Measurements from ENCODE around the gene SLC30A7. TPM values are rescaled to one million over a fixed set of nuclear protein-coding genes. Genes with fewer than 3 reads are reported as not detected.

Gene SLC30A7
- total RNA-seq, 1 experiment from 2014 or later: 20.7 TPM

DNA sequence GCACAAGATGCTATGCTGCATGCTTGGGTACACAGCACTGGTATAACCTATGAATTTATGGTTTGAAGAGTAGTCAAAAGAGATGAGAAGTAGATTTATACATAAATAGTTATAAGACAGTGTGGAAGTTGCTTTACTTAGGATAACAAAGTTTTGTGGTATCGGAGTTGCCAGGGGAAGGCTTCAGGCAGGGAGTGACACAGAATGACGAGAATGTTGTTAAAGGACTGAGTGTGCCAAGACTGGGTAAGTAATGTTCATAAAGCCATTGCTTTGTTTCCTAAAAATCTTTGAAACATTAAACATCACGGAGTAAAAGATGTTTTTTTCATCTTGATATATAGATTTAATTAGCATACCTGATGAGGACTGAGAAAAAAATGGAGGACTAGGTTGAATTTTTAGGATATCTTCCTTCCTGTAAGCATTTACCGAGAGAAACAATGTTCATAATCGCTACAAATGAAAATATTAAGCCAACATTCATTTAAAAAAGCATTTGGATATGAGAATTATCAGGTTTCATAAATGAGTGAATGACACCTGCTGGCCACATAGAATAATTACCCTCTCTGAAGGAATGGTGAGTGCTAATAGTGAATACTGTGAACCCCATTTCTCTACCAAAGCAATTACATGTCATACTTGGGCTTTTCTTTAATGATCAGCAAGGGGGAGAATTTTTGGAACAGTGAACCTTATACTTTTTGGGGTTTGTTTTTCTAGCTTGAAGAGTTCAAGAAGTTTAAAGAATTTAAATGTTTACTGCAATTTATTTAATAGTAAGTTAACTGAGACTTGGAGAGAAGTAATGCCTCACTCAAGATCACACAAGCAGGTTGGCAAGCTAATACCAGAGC, 29.6 kb upstream of the SLC30A7 start:
- ChIA-PET CTCF (no interaction called here), POLR2A (no interaction called here)
- Mint-ChIP-seq H3K27ac (no peak overlapping the region), H3K36me3 (no peaks in the 10 kb centered on the region), H3K27me3 (ENCODE audit: low read depth) (no peaks in the 10 kb centered on the region), H3K9me3 (no peaks in the 10 kb centered on the region), H3K4me3 (no peak overlapping the region), H3K4me1 (peaks cover 7% of the 10 kb centered on the region; the same call in 1 of the 2 replicates)
- ATAC-seq (no peak), DNase-seq (ENCODE audit: low spot score) (no peak)
- TF ChIP-seq, protein P1, sequence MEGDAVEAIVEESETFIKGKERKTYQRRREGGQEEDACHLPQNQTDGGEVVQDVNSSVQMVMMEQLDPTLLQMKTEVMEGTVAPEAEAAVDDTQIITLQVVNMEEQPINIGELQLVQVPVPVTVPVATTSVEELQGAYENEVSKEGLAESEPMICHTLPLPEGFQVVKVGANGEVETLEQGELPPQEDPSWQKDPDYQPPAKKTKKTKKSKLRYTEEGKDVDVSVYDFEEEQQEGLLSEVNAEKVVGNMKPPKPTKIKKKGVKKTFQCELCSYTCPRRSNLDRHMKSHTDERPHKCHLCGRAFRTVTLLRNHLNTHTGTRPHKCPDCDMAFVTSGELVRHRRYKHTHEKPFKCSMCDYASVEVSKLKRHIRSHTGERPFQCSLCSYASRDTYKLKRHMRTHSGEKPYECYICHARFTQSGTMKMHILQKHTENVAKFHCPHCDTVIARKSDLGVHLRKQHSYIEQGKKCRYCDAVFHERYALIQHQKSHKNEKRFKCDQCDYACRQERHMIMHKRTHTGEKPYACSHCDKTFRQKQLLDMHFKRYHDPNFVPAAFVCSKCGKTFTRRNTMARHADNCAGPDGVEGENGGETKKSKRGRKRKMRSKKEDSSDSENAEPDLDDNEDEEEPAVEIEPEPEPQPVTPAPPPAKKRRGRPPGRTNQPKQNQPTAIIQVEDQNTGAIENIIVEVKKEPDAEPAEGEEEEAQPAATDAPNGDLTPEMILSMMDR (IDR thresholded peaks at IDR 0.05): peak; percentile 34; the same call in 1 of the 2 replicates
- no peak for TF ChIP-seq SMAD3 (CRISPR knock-in tag; IDR thresholded peaks at IDR 0.05; ENCODE audit: borderline replicate concordance)

DNA sequence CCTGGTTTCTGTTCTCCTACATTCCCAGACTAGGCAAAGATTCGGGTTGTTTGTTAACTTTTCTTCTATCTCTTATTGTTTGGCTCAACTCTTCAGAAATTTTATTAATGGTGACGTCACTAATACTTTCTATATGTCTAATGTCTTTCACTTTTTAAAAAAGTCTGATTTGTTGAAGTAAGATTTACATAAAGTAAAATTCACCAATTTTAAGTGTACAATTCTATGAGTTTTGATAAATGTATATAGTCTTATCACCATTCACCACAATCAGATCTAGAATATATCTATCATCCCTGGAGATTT, 29.0 kb upstream of the SLC30A7 start:
- Mint-ChIP-seq H3K27me3 (ENCODE audit: low read depth) (no peaks in the 10 kb centered on the region), H3K9me3 (no peaks in the 10 kb centered on the region), H3K4me1 (peaks cover 7% of the 10 kb centered on the region; the same call in 1 of the 2 replicates), H3K36me3 (no peaks in the 10 kb centered on the region), H3K27ac (no peak overlapping the region), H3K4me3 (no peak overlapping the region)
- DNase-seq (ENCODE audit: low spot score) (no peak), ATAC-seq (no peak)
- ChIA-PET POLR2A (no interaction called here), CTCF (no interaction called here)
- TF ChIP-seq JAZF1 (CRISPR knock-in tag; IDR thresholded peaks at IDR 0.05): no peak
- TF ChIP-seq ZNF219 (CRISPR knock-in tag; IDR thresholded peaks at IDR 0.05; ENCODE audit: borderline replicate concordance): no peak
- TF ChIP-seq ESRRA (CRISPR knock-in tag; IDR thresholded peaks at IDR 0.05; ENCODE audit: borderline replicate concordance): no peak
- no peak for TF ChIP-seq GTF2I (CRISPR knock-in tag; conservative IDR thresholded peaks at IDR 0.05)
- TF ChIP-seq, protein P1 (IDR thresholded peaks at IDR 0.05): no peak
- TF ChIP-seq ATF1 (CRISPR knock-in tag; IDR thresholded peaks at IDR 0.05): no peak
- TF ChIP-seq, protein P2, sequence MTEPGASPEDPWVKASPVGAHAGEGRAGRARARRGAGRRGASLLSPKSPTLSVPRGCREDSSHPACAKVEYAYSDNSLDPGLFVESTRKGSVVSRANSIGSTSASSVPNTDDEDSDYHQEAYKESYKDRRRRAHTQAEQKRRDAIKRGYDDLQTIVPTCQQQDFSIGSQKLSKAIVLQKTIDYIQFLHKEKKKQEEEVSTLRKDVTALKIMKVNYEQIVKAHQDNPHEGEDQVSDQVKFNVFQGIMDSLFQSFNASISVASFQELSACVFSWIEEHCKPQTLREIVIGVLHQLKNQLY (CRISPR knock-in tag; IDR thresholded peaks at IDR 0.05): no peak
- TF ChIP-seq ZNF423 (CRISPR knock-in tag; IDR thresholded peaks at IDR 0.05): no peak
- TF ChIP-seq GABPB1 (CRISPR knock-in tag; IDR thresholded peaks at IDR 0.05): no peak
- TF ChIP-seq, protein P3, sequence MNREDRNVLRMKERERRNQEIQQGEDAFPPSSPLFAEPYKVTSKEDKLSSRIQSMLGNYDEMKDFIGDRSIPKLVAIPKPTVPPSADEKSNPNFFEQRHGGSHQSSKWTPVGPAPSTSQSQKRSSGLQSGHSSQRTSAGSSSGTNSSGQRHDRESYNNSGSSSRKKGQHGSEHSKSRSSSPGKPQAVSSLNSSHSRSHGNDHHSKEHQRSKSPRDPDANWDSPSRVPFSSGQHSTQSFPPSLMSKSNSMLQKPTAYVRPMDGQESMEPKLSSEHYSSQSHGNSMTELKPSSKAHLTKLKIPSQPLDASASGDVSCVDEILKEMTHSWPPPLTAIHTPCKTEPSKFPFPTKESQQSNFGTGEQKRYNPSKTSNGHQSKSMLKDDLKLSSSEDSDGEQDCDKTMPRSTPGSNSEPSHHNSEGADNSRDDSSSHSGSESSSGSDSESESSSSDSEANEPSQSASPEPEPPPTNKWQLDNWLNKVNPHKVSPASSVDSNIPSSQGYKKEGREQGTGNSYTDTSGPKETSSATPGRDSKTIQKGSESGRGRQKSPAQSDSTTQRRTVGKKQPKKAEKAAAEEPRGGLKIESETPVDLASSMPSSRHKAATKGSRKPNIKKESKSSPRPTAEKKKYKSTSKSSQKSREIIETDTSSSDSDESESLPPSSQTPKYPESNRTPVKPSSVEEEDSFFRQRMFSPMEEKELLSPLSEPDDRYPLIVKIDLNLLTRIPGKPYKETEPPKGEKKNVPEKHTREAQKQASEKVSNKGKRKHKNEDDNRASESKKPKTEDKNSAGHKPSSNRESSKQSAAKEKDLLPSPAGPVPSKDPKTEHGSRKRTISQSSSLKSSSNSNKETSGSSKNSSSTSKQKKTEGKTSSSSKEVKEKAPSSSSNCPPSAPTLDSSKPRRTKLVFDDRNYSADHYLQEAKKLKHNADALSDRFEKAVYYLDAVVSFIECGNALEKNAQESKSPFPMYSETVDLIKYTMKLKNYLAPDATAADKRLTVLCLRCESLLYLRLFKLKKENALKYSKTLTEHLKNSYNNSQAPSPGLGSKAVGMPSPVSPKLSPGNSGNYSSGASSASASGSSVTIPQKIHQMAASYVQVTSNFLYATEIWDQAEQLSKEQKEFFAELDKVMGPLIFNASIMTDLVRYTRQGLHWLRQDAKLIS (CRISPR knock-in tag; IDR thresholded peaks at IDR 0.05; ENCODE audit: borderline replicate concordance): no peak
- TF ChIP-seq CREB1 (CRISPR knock-in tag; IDR thresholded peaks at IDR 0.05): no peak
- TF ChIP-seq, protein P4, sequence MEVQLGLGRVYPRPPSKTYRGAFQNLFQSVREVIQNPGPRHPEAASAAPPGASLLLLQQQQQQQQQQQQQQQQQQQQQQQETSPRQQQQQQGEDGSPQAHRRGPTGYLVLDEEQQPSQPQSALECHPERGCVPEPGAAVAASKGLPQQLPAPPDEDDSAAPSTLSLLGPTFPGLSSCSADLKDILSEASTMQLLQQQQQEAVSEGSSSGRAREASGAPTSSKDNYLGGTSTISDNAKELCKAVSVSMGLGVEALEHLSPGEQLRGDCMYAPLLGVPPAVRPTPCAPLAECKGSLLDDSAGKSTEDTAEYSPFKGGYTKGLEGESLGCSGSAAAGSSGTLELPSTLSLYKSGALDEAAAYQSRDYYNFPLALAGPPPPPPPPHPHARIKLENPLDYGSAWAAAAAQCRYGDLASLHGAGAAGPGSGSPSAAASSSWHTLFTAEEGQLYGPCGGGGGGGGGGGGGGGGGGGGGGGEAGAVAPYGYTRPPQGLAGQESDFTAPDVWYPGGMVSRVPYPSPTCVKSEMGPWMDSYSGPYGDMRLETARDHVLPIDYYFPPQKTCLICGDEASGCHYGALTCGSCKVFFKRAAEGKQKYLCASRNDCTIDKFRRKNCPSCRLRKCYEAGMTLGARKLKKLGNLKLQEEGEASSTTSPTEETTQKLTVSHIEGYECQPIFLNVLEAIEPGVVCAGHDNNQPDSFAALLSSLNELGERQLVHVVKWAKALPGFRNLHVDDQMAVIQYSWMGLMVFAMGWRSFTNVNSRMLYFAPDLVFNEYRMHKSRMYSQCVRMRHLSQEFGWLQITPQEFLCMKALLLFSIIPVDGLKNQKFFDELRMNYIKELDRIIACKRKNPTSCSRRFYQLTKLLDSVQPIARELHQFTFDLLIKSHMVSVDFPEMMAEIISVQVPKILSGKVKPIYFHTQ (CRISPR knock-in tag; IDR thresholded peaks at IDR 0.05): no peak
